Neural cell (in vitro differentiated cells): ENCODE measurements around the gene GGCX. TPM values are rescaled to one million over a fixed set of nuclear protein-coding genes. Genes with fewer than 3 reads are reported as not detected.

Experiments
- H2AFZ ChIP-seq: fragments of 200-600, 300-800 bp; sonication (generic), shearing (Covaris generic); 2 replicates; pipeline ENCODE4 v1.6.0; 2014; ENCODE audit warnings: low read depth, mild to moderate bottlenecking, antibody characterized with exemption, low read length, moderate library complexity
- H3F3A ChIP-seq: fragments of 200-600 bp; shearing (Covaris generic); 2 replicates; pipeline ENCODE4 v1.6.1; 2016; ENCODE audit warnings: mild to moderate bottlenecking, moderate library complexity, mixed read lengths, antibody characterized with exemption, low read length; ENCODE audit not compliant: insufficient read depth, poor library complexity, severe bottlenecking
- H3K27ac ChIP-seq: fragments of 200-600, 300-800 bp; sonication (generic), shearing (Covaris generic); 2 replicates; pipeline ENCODE4 v1.5.1; 2014; ENCODE audit warnings: mild to moderate bottlenecking, low read length, moderate library complexity
- H3K27me3 ChIP-seq: fragments of 300-800, 200-600 bp; sonication (generic), shearing (Covaris generic); 2 replicates; pipeline ENCODE4 v1.6.0; 2014; ENCODE audit warnings: mild to moderate bottlenecking, low read depth, low read length, moderate library complexity; ENCODE audit not compliant: insufficient read depth
- H3K36me3 ChIP-seq: fragments of 300-800, 200-600 bp; sonication (generic), shearing (Covaris generic); 2 replicates; pipeline ENCODE4 v1.5.1; 2014; ENCODE audit warnings: mild to moderate bottlenecking, antibody characterized with exemption, low read length, moderate library complexity; ENCODE audit not compliant: insufficient read depth
- H3K4me2 ChIP-seq: fragments of 300-800, 200-600 bp; sonication (generic), shearing (Covaris generic); 2 replicates; pipeline ENCODE4 v1.6.0; 2014; ENCODE audit warnings: mild to moderate bottlenecking, low read length
- H3K4me3 ChIP-seq: fragments of 300-800, 200-600 bp; sonication (generic), shearing (Covaris generic); 2 replicates; pipeline ENCODE4 v1.5.1; 2014; ENCODE audit warnings: mild to moderate bottlenecking, low read length, moderate library complexity
- H3K79me2 ChIP-seq: fragments of 200-600 bp; shearing (Covaris generic); replicated peaks from 2 replicates; pipeline ENCODE4 v1.6.0; 2014; ENCODE audit warnings: mild to moderate bottlenecking, low read length, moderate library complexity; ENCODE audit not compliant: insufficient read depth
- H3K9ac ChIP-seq: fragments of 300-800, 200-600 bp; sonication (generic), shearing (Covaris generic); 2 replicates; pipeline ENCODE4 v1.6.1; 2016; ENCODE audit warnings: mild to moderate bottlenecking, low read length, mixed read lengths
- H3K9me2 ChIP-seq: fragments of 200-600 bp; shearing (Covaris generic); 2 replicates; pipeline ENCODE4 v1.6.1; 2016; ENCODE audit warnings: mild to moderate bottlenecking, low read length, mixed read lengths; ENCODE audit not compliant: insufficient read depth
- H3K9me3 ChIP-seq: fragments of 200-600, 300-800 bp; sonication (generic), shearing (Covaris generic); 2 replicates; pipeline ENCODE4 v1.6.1; 2016; ENCODE audit warnings: mild to moderate bottlenecking, mixed run types, low read length, moderate library complexity, mixed read lengths
- H4K20me1 ChIP-seq: fragments of 200-600 bp; shearing (Covaris generic); 2 replicates; pipeline ENCODE4 v1.6.1; 2016; ENCODE audit warnings: mild to moderate bottlenecking, mixed run types; ENCODE audit not compliant: insufficient read depth
- EP300 ChIP-seq: fragments of 450-650 bp; conservative IDR thresholded peaks from 2 replicates; pipeline ENCODE4 v1.6.1; 2014; ENCODE audit warnings: antibody characterized with exemption, mild to moderate bottlenecking, moderate library complexity; ENCODE audit not compliant: poor library complexity, severe bottlenecking
- EZH2 ChIP-seq: fragments of 200-600, 300-800 bp; shearing (Covaris generic), sonication (generic); IDR thresholded peaks from 2 replicates; pipeline ENCODE4 v1.6.1; 2014; ENCODE audit warnings: antibody characterized with exemption, low read length, borderline replicate concordance, mild to moderate bottlenecking; ENCODE audit not compliant: insufficient read depth, poor library complexity, severe bottlenecking
- MXI1 ChIP-seq: fragments of 450-650 bp; conservative IDR thresholded peaks from 2 replicates; pipeline ENCODE4 v1.6.1; 2014; ENCODE audit warnings: antibody characterized with exemption, mild to moderate bottlenecking; ENCODE audit not compliant: poor library complexity, severe bottlenecking
- POLR2AphosphoS5 ChIP-seq: IDR thresholded peaks from 2 replicates; pipeline ENCODE4 v1.6.1; 2012
- RAD21 ChIP-seq: fragments of 450-650 bp; conservative IDR thresholded peaks from 2 replicates; pipeline ENCODE4 v1.6.1; 2014; ENCODE audit warnings: antibody characterized with exemption, mild to moderate bottlenecking, moderate library complexity
- SMC3 ChIP-seq: fragments of 450-650 bp; conservative IDR thresholded peaks from 2 replicates; pipeline ENCODE4 v1.6.1; 2014; ENCODE audit warnings: antibody characterized with exemption, mild to moderate bottlenecking, moderate library complexity; ENCODE audit not compliant: poor library complexity
- TAF1 ChIP-seq: IDR thresholded peaks from 2 replicates; pipeline ENCODE4 v1.6.1; 2012; ENCODE audit warnings: low read depth
- polyA plus RNA-seq: library from polyadenylated mRNA; depleted of rRNA; stranded (reverse); fragments of >200 nt; gene quantifications from 2 replicates; pipeline ENCODE4 v1.2.3, GENCODE V29; 2014
- TF ChIP-seq, protein P1 (sequence below): IDR thresholded peaks from 2 replicates; pipeline ENCODE4 v1.6.1; 2012; ENCODE audit warnings: borderline replicate concordance
- TF ChIP-seq, protein P2 (sequence below): fragments of 450-650 bp; IDR thresholded peaks from 2 replicates; pipeline ENCODE4 v1.5.1; 2014; ENCODE audit warnings: antibody characterized with exemption, mild to moderate bottlenecking, moderate library complexity; ENCODE audit not compliant: poor library complexity, severe bottlenecking

Gene GGCX
- polyA plus RNA-seq, 1 donor from 2014 or later, result 41.4 TPM

DNA sequence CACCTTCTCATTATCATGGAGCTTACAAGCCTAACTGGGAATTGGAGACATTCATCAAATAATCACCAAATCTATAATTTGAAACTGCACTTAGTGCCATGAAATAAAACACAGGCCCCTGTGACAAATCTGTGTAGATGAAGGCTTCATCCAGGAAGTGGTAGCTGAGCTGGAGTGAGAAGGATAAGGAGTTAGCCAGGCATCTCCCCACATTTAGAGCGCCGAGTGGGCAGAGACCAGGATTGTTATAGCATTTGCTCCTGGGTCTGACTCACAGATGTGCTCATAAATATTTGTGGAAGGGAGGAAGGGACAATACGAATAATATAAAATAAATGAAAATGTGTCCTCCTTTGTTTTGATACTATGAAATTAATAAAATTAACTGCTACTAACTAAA is 24.8 kb downstream of the GGCX start:
- Histone ChIP-seq H3K4me2 (peak overlapping the region; percentile 87), H3K9ac (peak overlapping the region; percentile 99), H3K27ac (peak overlapping the region; percentile 98), H3K36me3 (no peaks in the 10 kb centered on the region), H3K9me2 (no peaks in the 10 kb centered on the region), H3K27me3 (no peaks in the 10 kb centered on the region), H3F3A (peaks cover 6% of the 10 kb centered on the region), H4K20me1 (peaks cover 19% of the 10 kb centered on the region), H3K4me3 (peak overlapping the region; percentile 91), H2AFZ (peak overlapping the region; percentile 19), H3K79me2 (peaks cover 21% of the 10 kb centered on the region), H3K9me3 (no peaks in the 10 kb centered on the region)
- TF ChIP-seq RAD21 (no peak), SMC3 (no peak), EP300 (no peak), EZH2 (no peak), MXI1 (no peak), TAF1 (no peak)
- TF ChIP-seq, protein P1, sequence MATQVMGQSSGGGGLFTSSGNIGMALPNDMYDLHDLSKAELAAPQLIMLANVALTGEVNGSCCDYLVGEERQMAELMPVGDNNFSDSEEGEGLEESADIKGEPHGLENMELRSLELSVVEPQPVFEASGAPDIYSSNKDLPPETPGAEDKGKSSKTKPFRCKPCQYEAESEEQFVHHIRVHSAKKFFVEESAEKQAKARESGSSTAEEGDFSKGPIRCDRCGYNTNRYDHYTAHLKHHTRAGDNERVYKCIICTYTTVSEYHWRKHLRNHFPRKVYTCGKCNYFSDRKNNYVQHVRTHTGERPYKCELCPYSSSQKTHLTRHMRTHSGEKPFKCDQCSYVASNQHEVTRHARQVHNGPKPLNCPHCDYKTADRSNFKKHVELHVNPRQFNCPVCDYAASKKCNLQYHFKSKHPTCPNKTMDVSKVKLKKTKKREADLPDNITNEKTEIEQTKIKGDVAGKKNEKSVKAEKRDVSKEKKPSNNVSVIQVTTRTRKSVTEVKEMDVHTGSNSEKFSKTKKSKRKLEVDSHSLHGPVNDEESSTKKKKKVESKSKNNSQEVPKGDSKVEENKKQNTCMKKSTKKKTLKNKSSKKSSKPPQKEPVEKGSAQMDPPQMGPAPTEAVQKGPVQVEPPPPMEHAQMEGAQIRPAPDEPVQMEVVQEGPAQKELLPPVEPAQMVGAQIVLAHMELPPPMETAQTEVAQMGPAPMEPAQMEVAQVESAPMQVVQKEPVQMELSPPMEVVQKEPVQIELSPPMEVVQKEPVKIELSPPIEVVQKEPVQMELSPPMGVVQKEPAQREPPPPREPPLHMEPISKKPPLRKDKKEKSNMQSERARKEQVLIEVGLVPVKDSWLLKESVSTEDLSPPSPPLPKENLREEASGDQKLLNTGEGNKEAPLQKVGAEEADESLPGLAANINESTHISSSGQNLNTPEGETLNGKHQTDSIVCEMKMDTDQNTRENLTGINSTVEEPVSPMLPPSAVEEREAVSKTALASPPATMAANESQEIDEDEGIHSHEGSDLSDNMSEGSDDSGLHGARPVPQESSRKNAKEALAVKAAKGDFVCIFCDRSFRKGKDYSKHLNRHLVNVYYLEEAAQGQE, result no peak
- TF ChIP-seq, protein P2, sequence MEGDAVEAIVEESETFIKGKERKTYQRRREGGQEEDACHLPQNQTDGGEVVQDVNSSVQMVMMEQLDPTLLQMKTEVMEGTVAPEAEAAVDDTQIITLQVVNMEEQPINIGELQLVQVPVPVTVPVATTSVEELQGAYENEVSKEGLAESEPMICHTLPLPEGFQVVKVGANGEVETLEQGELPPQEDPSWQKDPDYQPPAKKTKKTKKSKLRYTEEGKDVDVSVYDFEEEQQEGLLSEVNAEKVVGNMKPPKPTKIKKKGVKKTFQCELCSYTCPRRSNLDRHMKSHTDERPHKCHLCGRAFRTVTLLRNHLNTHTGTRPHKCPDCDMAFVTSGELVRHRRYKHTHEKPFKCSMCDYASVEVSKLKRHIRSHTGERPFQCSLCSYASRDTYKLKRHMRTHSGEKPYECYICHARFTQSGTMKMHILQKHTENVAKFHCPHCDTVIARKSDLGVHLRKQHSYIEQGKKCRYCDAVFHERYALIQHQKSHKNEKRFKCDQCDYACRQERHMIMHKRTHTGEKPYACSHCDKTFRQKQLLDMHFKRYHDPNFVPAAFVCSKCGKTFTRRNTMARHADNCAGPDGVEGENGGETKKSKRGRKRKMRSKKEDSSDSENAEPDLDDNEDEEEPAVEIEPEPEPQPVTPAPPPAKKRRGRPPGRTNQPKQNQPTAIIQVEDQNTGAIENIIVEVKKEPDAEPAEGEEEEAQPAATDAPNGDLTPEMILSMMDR, result no peak

DNA sequence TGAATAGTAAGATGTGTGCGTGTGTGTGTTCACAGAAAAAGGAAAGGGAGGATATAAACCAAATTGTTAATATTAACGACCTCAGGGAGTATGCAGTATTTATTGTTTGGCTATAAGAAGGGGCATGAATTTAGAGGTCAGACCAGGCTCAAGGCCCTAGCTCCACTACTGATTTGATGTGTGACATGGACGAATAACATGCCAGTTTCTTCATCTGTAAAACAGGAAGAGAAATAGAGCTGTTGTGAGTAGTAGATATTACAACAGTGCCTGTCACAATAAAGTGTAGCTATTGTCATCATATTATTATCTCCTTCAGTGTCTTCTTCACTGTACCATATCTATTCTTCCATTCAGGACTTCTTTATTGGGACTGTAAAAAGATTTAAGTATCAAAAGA is 26.4 kb downstream of the GGCX start:
- Histone ChIP-seq H3K4me3 (peak overlapping the region; percentile 3), H4K20me1 (peaks cover 3% of the 10 kb centered on the region), H3K9me3 (no peaks in the 10 kb centered on the region), H3K27me3 (no peaks in the 10 kb centered on the region), H3F3A (peaks cover 6% of the 10 kb centered on the region), H3K9me2 (no peaks in the 10 kb centered on the region), H3K4me2 (no peak overlapping the region), H3K36me3 (no peaks in the 10 kb centered on the region), H2AFZ (no peak overlapping the region), H3K79me2 (peaks cover 5% of the 10 kb centered on the region), H3K27ac (peak overlapping the region; percentile 98), H3K9ac (no peak overlapping the region)
- TF ChIP-seq POLR2AphosphoS5, result no peak
- no peak for TF ChIP-seq TAF1
- TF ChIP-seq, protein P1, result no peak
- TF ChIP-seq RAD21, result no peak
- TF ChIP-seq, protein P2, result no peak
